ENCODE data around the gene TAF12. TPM values are rescaled to one million over a fixed set of nuclear protein-coding genes. Genes with fewer than 3 reads are reported as not detected.
"Not testable (repeated sequence)": the region's sequence is repeated elsewhere in the genome, so short reads cannot be mapped to it uniquely, and the experiment has no call there.

Gene TAF12
- total and polyA plus RNA-seq, 9 donors = 26.7 to 37.5 (median 29.8) TPM

DNA sequence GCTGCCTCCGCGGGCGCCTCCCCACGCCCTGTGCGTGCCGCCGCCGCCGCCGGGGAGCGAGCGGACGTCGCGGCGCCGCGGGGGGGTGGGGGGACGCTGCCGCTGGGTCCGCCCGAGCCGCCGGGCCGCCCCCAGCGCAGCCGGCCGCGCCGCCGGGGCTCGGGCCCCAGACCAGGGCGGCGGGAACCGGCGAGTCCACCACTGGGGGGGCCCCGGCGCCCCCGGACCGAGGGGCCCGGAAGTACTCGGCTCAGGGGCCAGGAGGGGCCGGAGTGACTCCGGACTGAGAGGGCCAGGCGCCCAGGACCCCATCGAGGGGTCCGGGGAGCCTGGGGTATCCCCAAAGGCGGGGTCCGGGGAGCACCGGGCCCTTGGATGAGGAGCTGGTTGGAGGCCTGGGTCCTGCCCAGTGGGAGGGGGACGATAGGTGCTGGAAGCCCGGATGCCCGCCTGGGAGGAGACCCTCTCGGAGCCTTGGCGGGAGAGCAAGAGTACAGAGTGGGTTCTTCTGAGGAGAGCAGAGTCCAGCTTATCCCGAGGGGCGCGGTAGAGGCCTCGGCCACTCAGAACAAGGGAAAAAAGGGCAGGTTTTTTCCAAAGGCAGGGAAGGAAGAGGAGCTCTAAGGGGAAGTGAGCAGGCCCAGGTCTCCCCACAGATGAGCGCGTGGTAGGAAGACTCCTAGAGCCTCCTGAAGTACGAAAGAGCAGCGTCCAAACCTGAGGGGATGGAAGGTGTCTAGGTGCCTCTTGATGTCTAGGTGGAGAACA, 26.3 kb upstream of the TAF12 start:
- Histone ChIP-seq H3K36me3 (ENCODE audit: control insufficient read depth, insufficient read depth, low read length) (no peaks in the 10 kb centered on the region), H3K4me1 (ENCODE audit: control insufficient read depth, insufficient read depth, low read length) (peaks cover 16% of the 10 kb centered on the region), H3K27ac (ENCODE audit: low read length) (peak overlapping the region; percentile 99), H3K27me3 (ENCODE audit: control insufficient read depth, insufficient read depth, low read length) (no peaks in the 10 kb centered on the region), H3K4me3 (ENCODE audit: low read length) (peak overlapping the region; percentile 97), H3K9me3 (replicated peaks; ENCODE audit: control insufficient read depth, low read depth, low read length) (no peaks in the 10 kb centered on the region)
- DNase-seq = peak; percentile 78
- WGBS (ENCODE audit: insufficient coverage) = under 1% methylated on average over 63 of the region's 63 CpGs

DNA sequence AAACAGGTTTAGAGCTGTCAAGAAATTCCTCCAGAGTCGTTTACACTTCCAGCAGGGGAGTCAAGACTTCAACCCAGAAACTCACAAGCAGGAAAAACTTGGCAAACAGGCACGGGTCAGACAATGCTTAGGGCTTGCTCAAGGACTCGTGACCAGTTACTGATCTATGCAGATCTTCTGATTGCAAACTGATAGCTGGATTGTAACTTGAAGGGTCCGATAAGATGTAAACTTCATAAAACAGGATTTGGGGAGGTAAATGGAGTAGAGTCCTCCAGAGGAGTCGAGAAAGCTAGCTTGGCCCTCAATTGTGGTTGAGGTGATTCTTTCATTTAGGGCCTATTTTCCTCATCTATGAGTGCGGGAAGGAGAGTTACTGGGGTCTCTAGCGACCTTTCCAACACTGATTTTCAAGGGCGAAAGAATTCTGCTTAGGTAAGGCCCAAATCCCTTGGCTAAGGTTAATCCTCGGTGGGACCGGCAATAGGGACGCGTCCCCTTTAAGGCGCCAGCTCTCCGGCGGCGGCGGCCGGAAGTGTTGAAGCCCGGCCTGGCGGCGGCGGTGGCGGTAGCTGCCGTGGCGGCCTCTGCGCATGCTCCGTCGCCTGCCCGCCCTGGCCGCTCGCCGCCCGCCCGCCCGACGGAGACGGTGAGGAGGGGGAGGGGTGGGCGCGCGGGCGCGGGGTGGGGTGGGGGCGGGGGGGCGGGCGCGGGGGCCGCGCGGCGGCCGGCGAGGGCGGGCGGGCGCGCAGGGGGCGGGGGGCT, 25.5 kb upstream of the TAF12 start, which contains the start of gene GMEB1:
TSS of gene GMEB1 (plus strand) at position 594 of the 765 bp plus-strand sequence. CDS start 14,829 bp downstream, outside the sequence.
- WGBS (ENCODE audit: insufficient coverage) = 1% methylated on average over 17 of the region's 57 CpGs

DNA sequence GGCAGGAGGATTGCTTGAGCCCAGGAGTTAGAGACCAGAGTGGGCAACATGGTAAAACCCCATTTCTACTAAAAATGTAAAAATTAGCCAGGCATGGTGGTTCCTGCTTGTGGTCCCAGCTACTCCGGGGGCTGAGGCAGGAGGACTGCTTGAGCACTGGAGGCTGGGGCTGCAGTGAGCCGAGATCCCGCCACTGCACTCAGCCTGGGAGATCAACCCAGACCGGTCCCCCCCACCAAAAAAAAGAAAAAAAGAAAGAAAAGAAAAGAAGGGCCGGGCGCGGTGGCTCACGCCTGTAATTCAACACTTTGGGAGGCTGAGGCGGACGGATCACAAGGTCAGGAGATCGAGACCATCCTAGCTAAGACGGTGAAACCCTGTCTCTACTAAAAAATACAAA, 23.9 kb upstream of the TAF12 start:
- H3K36me3 ChIP-seq (ENCODE audit: control insufficient read depth, insufficient read depth, low read length) = no peaks in the 10 kb centered on the region
- H3K27me3 ChIP-seq (ENCODE audit: control insufficient read depth, insufficient read depth, low read length) = no peaks in the 10 kb centered on the region
- DNase-seq = no peak
- H3K27ac ChIP-seq (ENCODE audit: low read length) = no peak overlapping the region
- WGBS (ENCODE audit: insufficient coverage) = no CpG with 5 or more reads among the region's 12 CpGs
- H3K9me3 ChIP-seq (replicated peaks; ENCODE audit: control insufficient read depth, low read depth, low read length) = no peaks in the 10 kb centered on the region
- H3K4me1 ChIP-seq (ENCODE audit: control insufficient read depth, insufficient read depth, low read length) = peaks cover 16% of the 10 kb centered on the region
- no peak overlapping the region for H3K4me3 ChIP-seq (ENCODE audit: low read length)

More for the DNA sequence above, 25.5 kb upstream of the TAF12 start, which contains the start of gene GMEB1:
- Histone ChIP-seq H3K4me1 (ENCODE audit: control insufficient read depth, insufficient read depth, low read length) (peaks cover 16% of the 10 kb centered on the region), H3K36me3 (ENCODE audit: control insufficient read depth, insufficient read depth, low read length) (no peaks in the 10 kb centered on the region), H3K27me3 (ENCODE audit: control insufficient read depth, insufficient read depth, low read length) (no peaks in the 10 kb centered on the region), H3K9me3 (replicated peaks; ENCODE audit: control insufficient read depth, low read depth, low read length) (no peaks in the 10 kb centered on the region), H3K27ac (ENCODE audit: low read length) (peak within 1 kb of the TSS; percentile 99), H3K4me3 (ENCODE audit: low read length) (peak within 1 kb of the TSS; percentile 97)
- DNase-seq = peak; percentile 94

DNA sequence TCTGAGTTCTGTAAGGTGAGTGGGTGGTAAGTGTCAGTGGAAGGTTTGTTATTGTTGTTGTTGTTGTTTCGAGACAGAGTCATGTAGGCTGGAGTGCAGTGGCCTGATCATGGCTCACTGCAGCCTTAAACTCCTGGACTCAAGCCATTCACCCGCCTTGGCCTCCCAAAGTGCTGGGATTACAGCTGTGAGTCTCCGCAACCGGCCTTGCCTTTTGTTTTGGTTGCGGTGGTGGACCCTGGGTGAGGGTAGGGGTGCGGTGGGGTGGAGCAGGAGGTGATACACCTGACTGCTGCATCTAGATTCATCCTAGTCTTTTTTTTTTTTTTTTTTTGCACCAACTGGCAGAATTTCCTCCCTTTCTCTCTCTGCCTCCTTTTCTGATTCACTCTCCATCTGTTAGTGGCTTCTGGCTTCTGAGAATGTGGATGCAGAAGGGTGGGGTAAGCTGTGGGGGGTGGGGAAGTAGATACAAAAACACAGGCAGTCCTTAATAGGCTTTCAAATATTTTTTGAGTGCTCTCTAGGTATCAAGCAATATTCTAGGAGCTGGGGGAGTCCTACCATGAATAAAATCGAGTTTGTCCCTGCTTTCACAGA, 21.1 kb upstream of the TAF12 start:
- Histone ChIP-seq H3K27ac (ENCODE audit: low read length) (no peak overlapping the region), H3K36me3 (ENCODE audit: control insufficient read depth, insufficient read depth, low read length) (no peaks in the 10 kb centered on the region), H3K27me3 (ENCODE audit: control insufficient read depth, insufficient read depth, low read length) (no peaks in the 10 kb centered on the region), H3K4me1 (ENCODE audit: control insufficient read depth, insufficient read depth, low read length) (peaks cover 10% of the 10 kb centered on the region), H3K9me3 (replicated peaks; ENCODE audit: control insufficient read depth, low read depth, low read length) (no peaks in the 10 kb centered on the region), H3K4me3 (ENCODE audit: low read length) (no peak overlapping the region)
- no peak for DNase-seq
- 68% methylated on average over 2 of the region's 7 CpGs for WGBS (ENCODE audit: insufficient coverage)

DNA sequence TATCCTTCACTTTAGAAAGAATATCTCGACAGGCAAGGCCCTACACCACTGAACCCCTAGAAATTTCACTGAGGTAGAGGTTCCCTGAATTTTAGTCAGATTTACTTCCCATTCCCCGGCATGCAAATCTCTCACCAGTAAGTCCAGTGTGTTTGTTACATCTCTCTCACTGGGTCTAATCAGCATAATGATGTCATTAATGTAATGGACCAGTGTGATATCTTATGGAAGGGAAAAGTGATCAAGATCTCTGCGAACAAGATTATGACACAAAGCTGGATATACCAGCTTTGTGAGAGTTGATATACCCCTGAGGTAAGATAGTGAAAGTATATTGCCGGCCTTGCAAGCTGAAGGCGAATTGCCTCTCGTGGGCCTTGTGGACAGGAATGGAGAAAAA, 13.5 kb upstream of the TAF12 start:
- 97% methylated on average over 4 of the region's 6 CpGs for WGBS (ENCODE audit: insufficient coverage)
- H3K27ac ChIP-seq (ENCODE audit: low read length) = no peak overlapping the region
- H3K4me3 ChIP-seq (ENCODE audit: low read length) = no peak overlapping the region
- no peaks in the 10 kb centered on the region for H3K27me3 ChIP-seq (ENCODE audit: control insufficient read depth, insufficient read depth, low read length)
- H3K9me3 ChIP-seq (replicated peaks; ENCODE audit: control insufficient read depth, low read depth, low read length) = no peaks in the 10 kb centered on the region
- H3K4me1 ChIP-seq (ENCODE audit: control insufficient read depth, insufficient read depth, low read length) = no peaks in the 10 kb centered on the region
- no peak for DNase-seq
- H3K36me3 ChIP-seq (ENCODE audit: control insufficient read depth, insufficient read depth, low read length) = no peaks in the 10 kb centered on the region

DNA sequence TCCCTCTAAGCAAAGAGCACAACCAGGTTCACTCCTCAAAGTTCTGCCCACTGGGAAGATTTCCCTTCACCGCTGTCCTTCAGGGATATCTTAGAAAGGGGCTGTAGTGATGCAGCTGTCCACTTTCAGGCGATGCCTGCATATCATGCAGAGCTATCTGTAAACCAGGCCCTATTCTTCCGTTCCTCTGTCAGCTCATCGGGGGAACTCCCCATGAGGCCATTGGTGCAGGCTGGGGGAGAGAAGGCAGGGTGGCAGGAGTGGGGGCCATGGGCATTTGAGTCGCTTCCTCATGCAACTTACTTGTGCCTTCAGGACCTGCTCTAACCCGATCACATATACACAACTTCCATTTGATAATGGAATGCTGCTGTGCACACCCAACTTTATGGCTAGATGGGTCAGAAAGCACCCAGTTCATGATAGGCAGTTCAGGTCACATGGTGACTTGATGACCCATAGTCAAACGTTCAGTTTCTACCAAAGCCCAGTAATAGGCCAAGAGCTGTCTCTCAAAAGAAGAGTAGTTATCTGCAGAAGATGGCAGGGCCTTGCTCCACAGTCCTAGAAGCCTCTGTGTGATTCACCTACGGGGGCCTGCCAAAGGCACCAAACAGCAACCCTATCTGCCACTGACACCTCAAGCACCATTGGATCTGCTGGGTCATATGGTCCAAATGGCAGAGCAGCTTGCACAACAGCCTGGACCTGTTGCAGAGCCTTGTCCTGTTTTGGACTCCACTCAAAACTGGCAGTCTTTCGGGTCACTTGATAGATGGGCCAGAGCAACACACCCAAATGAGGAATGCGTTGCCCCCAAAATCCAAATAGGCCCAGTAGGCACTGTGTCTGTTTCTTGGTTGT, 12.8 kb upstream of the TAF12 start:
- WGBS (ENCODE audit: insufficient coverage) = 80% methylated on average over 1 of the region's 10 CpGs
- H3K27ac ChIP-seq (ENCODE audit: low read length) = not testable (repeated sequence)

DNA sequence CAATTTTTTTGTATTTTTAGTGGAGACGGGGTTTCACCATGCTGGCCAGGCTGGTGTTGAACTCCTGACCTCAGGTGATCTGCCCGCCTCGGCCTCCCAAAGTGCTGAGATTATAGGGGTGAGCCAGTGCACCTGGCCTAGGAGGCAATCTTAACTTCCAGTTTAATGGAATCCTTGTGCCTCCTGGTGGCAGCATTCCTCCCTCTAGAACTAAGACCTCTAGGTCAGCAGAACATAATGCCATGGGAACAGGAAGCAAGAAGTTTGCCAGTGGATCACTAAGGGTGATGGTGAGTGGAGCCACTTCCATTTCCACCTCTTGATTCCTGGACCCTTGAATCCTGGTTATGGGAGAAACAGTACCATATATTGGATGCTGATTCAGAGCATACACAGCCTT, 11.0 kb upstream of the TAF12 start:
- H3K27ac ChIP-seq (ENCODE audit: low read length); H3K4me3 ChIP-seq (ENCODE audit: low read length); H3K27me3 ChIP-seq (ENCODE audit: control insufficient read depth, insufficient read depth, low read length); H3K36me3 ChIP-seq (ENCODE audit: control insufficient read depth, insufficient read depth, low read length); H3K4me1 ChIP-seq (ENCODE audit: control insufficient read depth, insufficient read depth, low read length); H3K9me3 ChIP-seq (replicated peaks; ENCODE audit: control insufficient read depth, low read depth, low read length): not testable (repeated sequence)
- WGBS (ENCODE audit: insufficient coverage) = 65% methylated on average over 2 of the region's 3 CpGs
- DNase-seq = peak; percentile 16

More for the DNA sequence above, 12.8 kb upstream of the TAF12 start:
- H3K9me3 ChIP-seq (replicated peaks; ENCODE audit: control insufficient read depth, low read depth, low read length); H3K4me1 ChIP-seq (ENCODE audit: control insufficient read depth, insufficient read depth, low read length); H3K36me3 ChIP-seq (ENCODE audit: control insufficient read depth, insufficient read depth, low read length); DNase-seq; H3K4me3 ChIP-seq (ENCODE audit: low read length); H3K27me3 ChIP-seq (ENCODE audit: control insufficient read depth, insufficient read depth, low read length): not testable (repeated sequence)

DNA sequence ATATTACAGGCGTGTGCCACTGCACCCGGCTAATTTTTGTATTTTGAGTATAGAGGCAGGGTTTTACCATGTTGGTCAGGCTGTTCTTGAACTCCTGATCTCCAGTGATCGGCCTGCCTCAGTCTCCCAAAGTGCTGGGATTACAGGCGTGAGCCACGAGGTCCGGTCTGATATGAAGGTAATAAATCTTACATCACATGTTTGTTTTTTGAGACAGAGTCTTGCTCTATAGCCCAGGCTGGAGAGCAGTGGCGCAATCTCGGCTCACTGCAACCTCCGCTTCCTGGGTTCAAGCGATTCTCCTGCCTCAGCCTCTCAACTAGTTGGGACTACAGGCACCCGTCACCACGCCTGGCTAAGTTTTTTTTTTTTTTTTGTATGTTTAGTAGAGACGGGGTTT, 10.2 kb upstream of the TAF12 start:
- H3K27ac ChIP-seq (ENCODE audit: low read length); DNase-seq; H3K27me3 ChIP-seq (ENCODE audit: control insufficient read depth, insufficient read depth, low read length); H3K4me1 ChIP-seq (ENCODE audit: control insufficient read depth, insufficient read depth, low read length); H3K9me3 ChIP-seq (replicated peaks; ENCODE audit: control insufficient read depth, low read depth, low read length); H3K4me3 ChIP-seq (ENCODE audit: low read length); H3K36me3 ChIP-seq (ENCODE audit: control insufficient read depth, insufficient read depth, low read length): not testable (repeated sequence)
- 87% methylated on average over 3 of the region's 13 CpGs for WGBS (ENCODE audit: insufficient coverage)

DNA sequence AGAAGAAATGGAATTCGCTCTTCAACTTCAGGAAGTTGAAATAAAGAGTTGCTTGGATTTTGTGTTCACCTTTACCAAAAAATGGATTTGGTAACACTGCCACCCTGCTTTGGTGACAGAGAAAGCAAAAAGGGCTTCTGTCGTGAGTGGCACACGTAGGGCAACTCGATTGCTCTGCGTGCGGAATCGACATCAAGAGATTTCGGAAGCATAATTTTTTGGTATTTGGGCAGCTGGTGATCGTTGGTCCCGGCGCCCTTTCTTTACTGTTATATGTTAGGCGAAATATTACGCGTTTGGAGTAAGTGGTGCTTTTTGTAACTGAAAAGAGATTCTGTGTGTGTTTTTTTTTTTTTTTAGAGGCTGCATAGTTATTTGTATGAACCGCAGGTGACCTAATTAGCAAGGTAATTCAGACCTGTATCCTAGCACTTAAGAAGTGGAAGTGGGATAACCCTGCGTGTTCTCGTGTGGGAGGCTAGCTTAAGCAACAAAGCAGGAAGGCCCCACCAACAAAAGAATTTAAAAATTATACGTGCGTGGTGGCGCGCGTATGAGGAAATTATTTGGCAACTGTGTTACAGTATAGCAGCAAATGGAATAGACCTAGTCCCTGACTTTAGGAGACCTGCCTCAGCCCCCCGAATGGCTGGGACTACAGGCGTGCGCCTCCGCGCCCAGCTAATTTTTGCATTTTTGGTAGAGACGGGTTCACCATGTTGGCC, 5.8 kb upstream of the TAF12 start, which contains the start of gene RNU11:
TSS of gene RNU11 (plus strand) at position 127 of the 725 bp plus-strand sequence.
- peak within 1 kb of the TSS; percentile 46 for H3K4me3 ChIP-seq (ENCODE audit: low read length)
- DNase-seq = peak; percentile 99
- H3K9me3 ChIP-seq (replicated peaks; ENCODE audit: control insufficient read depth, low read depth, low read length) = no peaks in the 10 kb centered on the region
- no peaks in the 10 kb centered on the region for H3K27me3 ChIP-seq (ENCODE audit: control insufficient read depth, insufficient read depth, low read length)
- H3K36me3 ChIP-seq (ENCODE audit: control insufficient read depth, insufficient read depth, low read length) = no peaks in the 10 kb centered on the region
- 4% methylated on average over 20 of the region's 28 CpGs for WGBS (ENCODE audit: insufficient coverage)
- H3K4me1 ChIP-seq (ENCODE audit: control insufficient read depth, insufficient read depth, low read length) = peaks cover 22% of the 10 kb centered on the region
- peak within 1 kb of the TSS; percentile 97 for H3K27ac ChIP-seq (ENCODE audit: low read length)
